ENCODE results near the gene DDX11.
"Not testable (repeated sequence)": the region's sequence is repeated elsewhere in the genome, so short reads cannot be mapped to it uniquely, and the experiment has no call there.

DDX11 gene

DNA sequence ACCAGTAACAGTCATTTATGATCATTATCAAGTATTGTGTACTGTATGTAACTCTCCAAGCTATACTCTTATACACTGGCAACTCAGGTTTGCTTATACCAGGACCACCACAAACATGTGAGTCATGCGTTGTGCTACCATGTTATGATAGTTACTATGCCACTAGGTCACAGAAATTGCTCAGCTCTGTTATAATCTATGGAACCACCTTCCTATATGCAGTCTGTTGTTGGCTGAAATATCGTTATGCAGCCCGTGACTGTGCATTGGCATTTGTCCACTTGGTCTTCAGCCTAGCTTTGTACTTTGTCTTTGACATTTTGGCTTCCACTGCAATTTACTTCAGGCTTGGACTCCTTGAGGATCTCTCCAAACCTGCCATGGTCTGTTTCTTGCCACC lies 7.5 kb upstream of the DDX11 start:
- not testable (repeated sequence) for DNase-seq (ENCODE audit: extremely low read depth in 1 of 2, low read depth in 1 of 2)

GRCh38 chr12:31067656-31068055 lies 6.0 kb upstream of the DDX11 start:
- not testable (repeated sequence) for DNase-seq (ENCODE audit: extremely low read depth in 1 of 2, low read depth in 1 of 2)

GRCh38 chr12:31070971-31071740 lies 2.5 kb upstream of the DDX11 start:
- DNase-seq (ENCODE audit: extremely low read depth in 1 of 2, low read depth in 1 of 2): not testable (repeated sequence)

DNA sequence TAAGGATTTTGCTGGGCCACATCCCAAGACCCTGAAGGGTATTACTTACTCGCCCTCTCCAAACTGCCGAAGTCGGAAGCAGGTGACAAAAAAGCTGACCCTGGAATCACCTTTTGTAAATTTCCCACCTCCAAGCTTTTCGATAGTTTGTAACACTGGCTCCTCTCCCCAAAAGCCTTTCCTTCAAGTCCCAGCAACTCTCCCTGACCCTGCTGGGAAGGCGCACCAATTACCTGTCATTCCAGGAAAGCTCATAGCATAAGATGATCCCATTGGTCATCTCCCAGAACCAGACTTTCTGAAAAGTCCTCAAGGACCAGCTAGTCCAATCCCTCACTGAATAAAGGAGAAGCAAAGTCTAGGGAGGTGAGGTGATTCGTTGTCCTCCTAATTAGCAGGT lies 698 bp upstream of the DDX11 start:
- DNase-seq (ENCODE audit: extremely low read depth in 1 of 2, low read depth in 1 of 2): not testable (repeated sequence)

GRCh38 chr12:31074333-31074874 lies 744 bp downstream of the DDX11 start:
- not testable (repeated sequence) for DNase-seq (ENCODE audit: extremely low read depth in 1 of 2, low read depth in 1 of 2)

- not testable (repeated sequence) for DNase-seq (ENCODE audit: extremely low read depth in 1 of 2, low read depth in 1 of 2)
Observed at GRCh38 chr12:31076150-31076549, 2.5 kb downstream of the DDX11 start.

DNA sequence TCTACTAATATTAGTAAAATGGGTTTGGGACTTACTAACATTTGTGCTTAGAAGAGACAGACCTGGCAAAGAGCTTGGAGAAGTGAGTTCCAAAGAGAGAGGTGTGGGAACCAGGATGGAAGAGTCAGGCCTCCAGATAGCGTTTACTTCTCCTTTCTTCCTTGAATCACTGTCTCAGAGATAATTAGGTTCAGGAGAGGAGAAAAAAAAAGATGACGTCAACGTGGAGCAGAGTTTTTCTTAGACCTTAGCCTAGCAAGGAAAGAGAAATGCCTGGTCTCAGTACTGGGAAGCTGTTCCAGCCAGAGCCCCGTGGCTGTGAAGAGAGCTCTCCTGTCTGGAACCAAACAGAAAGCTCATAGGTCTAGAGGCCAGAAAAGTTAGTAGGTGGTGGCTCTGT lies 3.4 kb downstream of the DDX11 start:
- not testable (repeated sequence) for DNase-seq (ENCODE audit: extremely low read depth in 1 of 2, low read depth in 1 of 2)

DNA sequence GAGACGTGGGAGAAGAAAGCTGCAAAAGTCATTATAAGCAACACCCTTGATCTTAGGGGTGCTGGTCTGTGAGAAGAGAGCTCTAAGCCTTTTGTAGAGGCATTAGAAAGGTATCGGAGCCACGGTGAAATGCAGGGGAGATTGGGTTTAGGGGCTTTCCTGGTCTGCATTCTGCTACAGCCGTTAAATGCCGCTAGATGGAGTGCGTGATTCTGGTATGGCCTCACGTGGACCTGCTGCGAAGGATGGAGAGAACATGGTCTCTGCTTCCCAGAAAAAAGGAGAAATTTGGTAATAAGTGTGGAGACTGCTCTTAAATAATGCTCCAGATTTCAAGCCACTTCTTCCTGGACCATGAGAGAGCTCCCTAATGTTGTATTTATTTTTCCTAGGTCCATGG lies 4.3 kb downstream of the DDX11 start:
- not testable (repeated sequence) for DNase-seq (ENCODE audit: extremely low read depth in 1 of 2, low read depth in 1 of 2)

- not testable (repeated sequence) for DNase-seq (ENCODE audit: extremely low read depth in 1 of 2, low read depth in 1 of 2)
Observed at GRCh38 chr12:31079421-31079820, 5.8 kb downstream of the DDX11 start.

GRCh38 chr12:31080221-31080620 lies 6.6 kb downstream of the DDX11 start:
- not testable (repeated sequence) for DNase-seq (ENCODE audit: extremely low read depth in 1 of 2, low read depth in 1 of 2)

DNA sequence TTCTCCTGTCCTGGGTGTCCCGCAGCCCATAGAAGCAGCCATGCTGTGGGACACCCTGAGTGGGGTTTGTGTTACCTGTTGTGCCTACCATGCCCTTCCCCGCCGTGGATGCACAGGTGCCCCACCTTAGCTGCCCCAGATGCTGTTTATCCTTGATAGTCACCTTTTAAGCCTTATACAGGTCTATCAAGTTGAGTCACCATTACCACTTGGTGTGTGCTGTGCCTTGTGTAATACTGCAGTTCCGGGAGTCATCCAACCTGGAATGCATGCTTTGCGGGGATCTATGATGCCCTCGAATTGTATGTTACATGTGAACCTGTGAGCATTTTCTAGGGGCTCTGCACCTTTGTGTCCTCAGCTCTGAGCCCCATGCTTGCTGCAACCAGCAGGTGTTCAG lies 7.6 kb downstream of the DDX11 start:
- DNase-seq (ENCODE audit: extremely low read depth in 1 of 2, low read depth in 1 of 2): not testable (repeated sequence)

GRCh38 chr12:31084241-31084640 lies 10.6 kb downstream of the DDX11 start:
- not testable (repeated sequence) for DNase-seq (ENCODE audit: extremely low read depth in 1 of 2, low read depth in 1 of 2)

GRCh38 chr12:31086032-31086431 lies 12.4 kb downstream of the DDX11 start:
- DNase-seq (ENCODE audit: extremely low read depth in 1 of 2, low read depth in 1 of 2): not testable (repeated sequence)

DNA sequence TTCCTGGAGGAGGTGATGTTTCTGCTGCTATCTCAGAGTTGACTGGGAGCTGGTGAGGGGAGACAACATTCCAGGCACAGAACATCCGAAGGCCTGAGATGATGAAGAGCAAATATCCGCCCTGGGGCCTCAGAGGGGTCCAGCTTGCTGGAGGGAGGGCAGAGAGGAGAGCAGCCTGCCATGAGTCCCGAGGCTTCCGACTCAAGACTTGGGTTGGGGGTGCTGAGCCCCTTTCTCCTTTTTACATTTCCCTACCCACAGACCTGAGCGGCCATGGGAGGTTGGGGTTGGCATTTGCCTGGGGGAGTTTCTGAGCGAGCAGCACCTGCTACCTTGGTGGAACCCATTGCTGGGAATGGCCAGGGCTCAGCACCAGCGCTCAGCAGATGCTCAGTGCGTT lies 13.8 kb downstream of the DDX11 start:
- not testable (repeated sequence) for DNase-seq (ENCODE audit: extremely low read depth in 1 of 2, low read depth in 1 of 2)

DNA sequence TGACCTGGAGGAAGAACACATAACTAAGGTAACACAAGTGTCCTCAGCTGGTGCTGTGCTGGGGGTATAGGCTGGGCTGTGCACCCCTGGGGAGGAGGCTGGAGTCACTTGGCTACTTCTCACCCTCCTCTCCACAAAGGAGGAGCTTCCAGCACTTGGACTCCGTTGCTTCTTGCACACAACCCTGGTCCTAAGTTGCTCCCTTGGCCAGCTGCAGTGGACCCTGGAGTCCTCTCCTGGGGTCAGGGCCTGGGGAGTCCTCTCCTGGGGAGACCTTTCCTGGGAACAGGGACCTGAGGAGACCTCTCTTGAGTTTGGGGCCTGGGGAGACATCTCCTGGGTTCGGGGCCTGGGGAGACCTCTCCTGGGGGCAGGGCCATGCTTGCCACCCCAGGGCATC lies 14.3 kb downstream of the DDX11 start:
- not testable (repeated sequence) for DNase-seq (ENCODE audit: extremely low read depth in 1 of 2, low read depth in 1 of 2)

- no peak for DNase-seq (ENCODE audit: extremely low read depth in 1 of 2, low read depth in 1 of 2)
Observed at GRCh38 chr12:31089072-31089471, 15.4 kb downstream of the DDX11 start.

DNA sequence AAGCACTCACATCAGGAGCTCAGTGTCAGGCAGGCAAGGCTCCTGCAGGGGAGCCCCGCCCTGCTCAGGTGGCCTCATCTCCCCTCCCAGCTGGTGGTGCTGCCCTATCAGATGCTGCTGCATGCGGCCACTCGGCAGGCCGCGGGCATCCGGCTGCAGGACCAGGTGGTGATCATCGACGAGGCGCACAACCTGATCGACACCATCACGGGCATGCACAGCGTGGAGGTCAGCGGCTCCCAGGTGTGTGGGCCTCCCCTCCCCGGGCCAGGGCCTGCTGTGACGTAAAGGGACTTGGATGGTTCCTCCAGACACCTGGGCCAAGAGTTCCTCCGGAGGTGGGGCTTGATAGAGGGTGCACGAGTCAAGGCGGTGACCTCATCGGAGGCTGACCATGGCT lies 18.0 kb downstream of the DDX11 start:
- DNase-seq (ENCODE audit: extremely low read depth in 1 of 2, low read depth in 1 of 2): not testable (repeated sequence)

DNA sequence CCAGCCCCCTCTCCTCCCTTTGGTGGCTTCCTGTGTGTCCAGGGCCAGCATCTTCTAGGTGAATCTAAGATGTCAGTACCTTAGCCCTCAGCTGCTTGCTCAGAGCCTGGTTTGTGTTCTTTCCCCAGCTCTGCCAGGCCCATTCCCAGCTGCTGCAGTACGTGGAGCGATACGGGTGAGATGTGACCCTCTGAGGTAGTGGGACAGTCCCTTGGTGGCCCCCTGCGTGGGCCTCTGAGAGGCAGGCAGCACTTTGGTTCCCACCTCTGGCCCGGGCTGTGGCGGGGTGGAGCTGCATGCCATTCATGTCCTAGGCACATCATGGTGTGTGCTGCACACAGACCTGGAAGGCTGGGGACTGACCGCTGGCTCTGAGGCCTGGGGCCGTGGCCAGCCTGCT lies 19.1 kb downstream of the DDX11 start:
- not testable (repeated sequence) for DNase-seq (ENCODE audit: extremely low read depth in 1 of 2, low read depth in 1 of 2)

- not testable (repeated sequence) for DNase-seq (ENCODE audit: extremely low read depth in 1 of 2, low read depth in 1 of 2)
Observed at GRCh38 chr12:31095080-31095860, 21.6 kb downstream of the DDX11 start.

DNA sequence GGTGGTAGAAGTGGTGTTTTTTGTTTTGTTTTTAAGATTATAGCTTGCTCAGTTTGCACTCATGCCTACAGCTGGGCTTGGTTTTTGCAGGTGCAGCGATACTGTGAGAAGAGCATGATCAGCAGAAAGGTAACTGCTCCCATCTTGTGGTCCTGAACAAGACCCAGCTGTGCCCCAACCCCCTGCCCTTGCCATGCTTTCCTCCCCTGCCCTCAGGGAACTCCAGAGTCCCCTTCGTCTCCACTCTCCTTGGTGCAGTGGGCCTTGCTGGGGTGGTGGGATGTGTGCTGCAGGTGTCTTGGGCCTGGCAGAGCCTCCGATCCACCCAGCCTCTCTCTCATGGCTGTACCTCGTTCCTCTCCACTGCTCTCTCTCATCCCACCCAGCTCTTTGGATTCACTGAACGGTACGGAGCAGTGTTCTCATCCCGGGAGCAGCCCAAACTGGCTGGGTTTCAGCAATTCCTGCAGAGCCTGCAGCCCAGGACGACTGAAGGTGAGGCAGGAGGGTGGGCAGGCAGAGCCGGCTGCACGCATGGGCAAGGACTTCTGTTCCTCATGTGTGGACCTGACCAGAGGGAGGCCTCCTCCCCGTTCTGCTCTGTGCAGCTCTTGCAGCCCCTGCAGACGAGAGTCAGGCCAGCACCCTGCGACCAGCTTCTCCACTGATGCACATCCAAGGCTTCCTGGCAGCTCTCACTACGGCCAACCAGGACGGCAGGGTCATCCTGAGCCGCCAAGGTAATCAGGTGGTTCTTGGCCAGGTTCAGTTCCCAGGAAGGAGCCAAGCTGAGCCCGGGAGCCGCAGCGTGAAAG lies 22.8 kb downstream of the DDX11 start:
- not testable (repeated sequence) for DNase-seq (ENCODE audit: extremely low read depth in 1 of 2, low read depth in 1 of 2)

DNA sequence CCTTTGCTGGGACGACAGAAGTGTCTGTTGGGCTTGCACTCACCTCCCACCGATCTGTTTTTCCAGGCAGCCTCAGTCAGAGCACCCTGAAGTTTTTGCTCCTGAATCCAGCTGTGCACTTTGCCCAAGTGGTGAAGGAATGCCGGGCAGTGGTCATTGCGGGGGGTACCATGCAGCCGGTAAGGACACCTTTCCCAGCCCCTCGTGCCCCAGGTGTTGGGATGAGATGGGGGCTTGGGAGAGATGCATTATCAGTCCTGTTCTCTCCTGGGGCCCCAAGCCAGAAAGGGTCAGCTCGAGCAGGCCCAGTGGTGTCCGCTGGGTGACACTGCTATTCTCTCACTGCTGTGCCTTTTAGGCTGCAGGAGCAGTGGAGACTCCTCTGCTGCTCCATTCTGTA lies 24.2 kb downstream of the DDX11 start:
- not testable (repeated sequence) for DNase-seq (ENCODE audit: extremely low read depth in 1 of 2, low read depth in 1 of 2)

Data from activated CD8-positive, alpha-beta memory T cell treated with anti-CD3 and anti-CD28 coated beads for 1 hour (primary cell).